BE2C (cell line): Measurements from ENCODE around the gene PHF12.

Experiments used
- DNase-seq: peaks from one replicate; pipeline ENCODE4 v3.0.0-alpha.2; 2020
- H3K27me3 ChIP-seq: fragments of 250-450 bp; sonication (Bioruptor Pico); 2 replicates; pipeline ENCODE4 v1.5.1; 2020; ENCODE audit warnings: mild to moderate bottlenecking
- H3K36me3 ChIP-seq: fragments of 250-450 bp; sonication (Bioruptor Pico); 2 replicates; pipeline ENCODE4 v1.5.1; 2020; ENCODE audit warnings: mild to moderate bottlenecking
- H3K4me1 ChIP-seq: fragments of 250-450 bp; sonication (Bioruptor Pico); 2 replicates; pipeline ENCODE4 v1.5.1; 2020
- H3K4me3 ChIP-seq: 2 replicates; pipeline ENCODE4 v1.5.1; 2011; ENCODE audit warnings: low read depth, low read length
- H3K9me3 ChIP-seq: fragments of 250-450 bp; sonication (Bioruptor Pico); 2 replicates; pipeline ENCODE4 v1.5.1; 2020
- TF ChIP-seq, protein P1 (sequence below): IDR thresholded peaks from 2 replicates; pipeline ENCODE4 v1.5.1; 2012; ENCODE audit warnings: mild to moderate bottlenecking, low read depth, low read length

PHF12 gene

DNA sequence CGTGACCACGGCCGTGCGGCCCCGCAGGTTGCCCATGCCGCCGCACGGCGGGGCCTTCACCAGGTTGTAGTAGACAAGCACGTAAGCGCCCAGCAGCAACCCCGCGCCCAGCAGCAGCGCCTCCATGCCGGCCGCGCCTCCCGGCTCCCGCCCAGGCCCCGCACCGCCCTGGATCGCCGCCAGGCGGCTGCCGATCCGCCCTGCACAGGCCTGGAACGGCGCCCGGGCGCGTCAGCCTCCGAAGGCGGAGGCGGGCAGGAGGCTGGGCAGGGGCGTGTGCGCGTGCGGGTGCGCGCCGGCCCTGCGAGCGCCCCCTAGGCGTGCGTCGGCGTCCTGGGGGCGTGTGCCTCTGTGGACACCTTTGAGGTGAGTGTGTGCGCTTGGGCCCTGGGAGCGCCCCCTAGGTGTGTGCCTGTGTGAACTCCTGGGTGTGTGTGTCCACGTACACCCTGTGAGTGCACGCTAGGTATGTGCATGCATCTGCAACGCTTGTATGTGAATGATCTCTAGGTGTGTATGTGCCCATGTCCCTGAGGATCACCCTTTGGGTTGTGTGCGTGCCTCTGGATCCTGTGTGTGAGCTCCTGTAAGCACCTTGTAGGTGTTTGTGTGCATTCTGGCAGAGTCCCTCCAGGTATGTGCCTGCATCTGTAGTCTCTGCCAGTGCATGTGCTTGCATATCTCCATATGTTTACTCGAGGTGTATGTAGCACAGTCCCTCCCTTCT lies 48.3 kb downstream of the PHF12 start, which contains the start of gene DHRS13:
Gene DHRS13 (minus strand): TSS at position 261 of the 727 bp plus-strand sequence. CDS start 135 bp downstream, at position 126.
- Histone ChIP-seq H3K36me3 (peaks cover 8% of the 10 kb centered on the region; the same call in 1 of the 2 replicates), H3K27me3 (no peaks in the 10 kb centered on the region), H3K4me1 (no peaks in the 10 kb centered on the region), H3K9me3 (no peaks in the 10 kb centered on the region), H3K4me3 (peak within 1 kb of the TSS; percentile 66)
- DNase-seq = peak; percentile 93
- TF ChIP-seq, protein P1, sequence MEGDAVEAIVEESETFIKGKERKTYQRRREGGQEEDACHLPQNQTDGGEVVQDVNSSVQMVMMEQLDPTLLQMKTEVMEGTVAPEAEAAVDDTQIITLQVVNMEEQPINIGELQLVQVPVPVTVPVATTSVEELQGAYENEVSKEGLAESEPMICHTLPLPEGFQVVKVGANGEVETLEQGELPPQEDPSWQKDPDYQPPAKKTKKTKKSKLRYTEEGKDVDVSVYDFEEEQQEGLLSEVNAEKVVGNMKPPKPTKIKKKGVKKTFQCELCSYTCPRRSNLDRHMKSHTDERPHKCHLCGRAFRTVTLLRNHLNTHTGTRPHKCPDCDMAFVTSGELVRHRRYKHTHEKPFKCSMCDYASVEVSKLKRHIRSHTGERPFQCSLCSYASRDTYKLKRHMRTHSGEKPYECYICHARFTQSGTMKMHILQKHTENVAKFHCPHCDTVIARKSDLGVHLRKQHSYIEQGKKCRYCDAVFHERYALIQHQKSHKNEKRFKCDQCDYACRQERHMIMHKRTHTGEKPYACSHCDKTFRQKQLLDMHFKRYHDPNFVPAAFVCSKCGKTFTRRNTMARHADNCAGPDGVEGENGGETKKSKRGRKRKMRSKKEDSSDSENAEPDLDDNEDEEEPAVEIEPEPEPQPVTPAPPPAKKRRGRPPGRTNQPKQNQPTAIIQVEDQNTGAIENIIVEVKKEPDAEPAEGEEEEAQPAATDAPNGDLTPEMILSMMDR = peak; percentile 65

- Histone ChIP-seq H3K4me1 (no peaks in the 10 kb centered on the region), H3K9me3 (no peaks in the 10 kb centered on the region), H3K4me3 (peak overlapping the region; percentile 66), H3K36me3 (peaks cover 4% of the 10 kb centered on the region; the same call in 1 of the 2 replicates), H3K27me3 (no peaks in the 10 kb centered on the region)
- TF ChIP-seq, protein P1 = no peak
- peak; percentile 38 for DNase-seq
Measured at GRCh38 chr17:28901866-28902818, 49.2 kb downstream of the PHF12 start.

DNA sequence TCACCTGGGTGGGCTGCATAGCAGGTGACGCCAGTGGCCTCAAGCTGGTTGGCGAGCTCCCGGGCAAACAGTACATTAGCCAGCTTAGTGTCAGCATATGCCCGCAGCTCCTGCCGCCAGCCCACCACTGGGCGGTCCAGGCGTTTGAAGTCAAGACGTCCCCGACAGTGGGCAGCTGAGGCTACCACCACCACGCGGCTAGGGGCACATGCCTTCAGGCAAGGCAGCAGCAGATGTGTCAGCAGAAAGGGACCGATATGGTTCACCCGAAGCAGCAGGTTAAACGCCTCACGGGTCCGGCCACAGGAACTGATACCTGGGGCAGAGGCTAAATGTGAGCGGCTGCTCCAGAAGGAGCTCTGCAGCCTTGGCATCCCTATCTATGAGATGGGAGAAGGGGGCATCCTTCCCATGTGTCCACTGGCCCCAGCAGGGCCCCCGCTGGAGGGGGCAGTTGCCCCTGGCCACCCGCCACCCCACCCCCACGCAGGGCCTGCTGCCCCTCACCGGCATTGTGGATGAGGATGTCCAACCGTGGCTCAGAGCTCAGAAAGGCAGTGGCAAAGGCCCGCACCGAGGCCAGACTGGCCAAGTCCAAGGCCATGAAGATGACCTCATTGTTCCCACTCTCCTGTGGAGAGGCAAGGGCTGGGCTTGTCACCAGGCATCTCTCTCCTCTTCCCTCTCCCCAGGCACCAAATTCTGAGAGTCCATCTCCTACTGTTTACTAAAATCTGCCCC lies 50.2 kb downstream of the PHF12 start:
- Histone ChIP-seq H3K4me3 (no peak overlapping the region), H3K9me3 (no peaks in the 10 kb centered on the region), H3K4me1 (no peaks in the 10 kb centered on the region; the same call in 1 of the 2 replicates), H3K27me3 (no peaks in the 10 kb centered on the region), H3K36me3 (no peaks in the 10 kb centered on the region; the same call in 1 of the 2 replicates)
- DNase-seq = no peak
- TF ChIP-seq, protein P1 = no peak

DNA sequence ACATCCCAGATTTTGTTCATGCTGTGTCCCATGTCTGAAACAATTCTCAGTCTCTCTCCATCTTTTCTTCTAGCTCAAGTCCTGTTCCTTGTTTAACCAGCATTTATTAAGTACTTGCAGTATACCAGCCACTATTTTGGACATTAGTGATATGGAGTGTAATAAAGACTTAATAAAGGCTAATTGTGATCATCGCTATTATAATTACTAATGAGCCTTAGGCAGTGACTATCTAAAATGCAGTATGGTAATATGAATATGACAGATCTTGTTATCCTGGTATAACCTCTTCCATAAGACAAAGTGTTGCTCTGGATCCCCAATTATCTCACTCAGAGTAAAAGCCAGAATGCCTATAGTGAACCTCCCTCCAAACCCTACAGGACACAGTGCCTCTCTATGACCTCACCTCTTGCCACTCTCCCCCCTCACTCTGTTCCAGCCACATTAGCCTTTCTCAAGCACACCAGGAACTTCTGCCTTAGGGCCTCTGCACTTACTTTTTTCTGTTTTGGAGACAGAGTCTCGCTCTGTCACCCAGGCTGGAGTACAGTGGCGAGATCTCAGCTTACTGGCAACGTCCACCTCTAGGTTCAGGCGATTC lies 52.0 kb downstream of the PHF12 start:
- no peak for DNase-seq
- Histone ChIP-seq H3K4me1 (no peaks in the 10 kb centered on the region; the same call in 1 of the 2 replicates), H3K36me3 (no peaks in the 10 kb centered on the region), H3K9me3 (no peaks in the 10 kb centered on the region), H3K4me3 (no peak overlapping the region), H3K27me3 (no peaks in the 10 kb centered on the region)
- TF ChIP-seq, protein P1 = no peak

DNA sequence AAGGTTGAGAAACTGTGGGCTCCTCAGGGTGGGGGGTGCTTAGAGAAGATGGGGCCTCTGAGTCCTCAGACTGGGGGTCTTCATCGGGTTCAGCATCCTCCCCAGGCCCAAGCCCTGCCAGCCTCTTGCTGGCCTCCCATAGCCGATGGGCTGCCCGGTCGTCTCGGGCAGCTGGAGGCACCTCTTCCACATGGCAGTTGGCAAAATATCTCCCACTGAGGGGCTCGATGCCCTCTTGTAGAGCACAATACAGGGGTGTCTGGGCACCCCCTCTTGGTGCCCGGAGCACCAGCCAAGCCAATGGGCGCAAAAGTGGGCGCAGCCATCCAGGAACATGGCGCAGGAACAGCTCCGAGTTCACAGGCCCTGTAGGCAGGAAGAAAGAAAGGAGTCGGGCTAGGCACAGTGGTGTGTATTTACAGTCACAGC lies 52.8 kb downstream of the PHF12 start:
- Histone ChIP-seq H3K36me3 (no peaks in the 10 kb centered on the region), H3K27me3 (no peaks in the 10 kb centered on the region), H3K9me3 (no peaks in the 10 kb centered on the region), H3K4me3 (no peak overlapping the region), H3K4me1 (no peaks in the 10 kb centered on the region; the same call in 1 of the 2 replicates)
- TF ChIP-seq, protein P1 = no peak
- no peak for DNase-seq
